Hematopoietic multipotent progenitor cell (in vitro differentiated cells): Measurements from ENCODE around the gene HBQ1. TPM values are rescaled to one million over a fixed set of nuclear protein-coding genes. Genes with fewer than 3 reads are reported as not detected.
A peak's percentile ranks its signal among the peaks of the same experiment; 100 is the strongest.
"Not testable (repeated sequence)": the region's sequence is repeated elsewhere in the genome, so short reads cannot be mapped to it uniquely, and the experiment has no call there.

Experiments used
- DNase-seq, 3 donors: peaks; one replicate each; pipeline ENCODE4 v3.0.0-alpha.2; 2011 to 2015; ENCODE audit warnings: low read depth in 2 of 3, low spot score in 2 of 3
- total RNA-seq: library from RNA; depleted of rRNA; stranded (reverse); fragments of >200 nt; gene quantifications from one replicate; pipeline ENCODE4 v1.2.3, GENCODE V29; 2012

Gene HBQ1
- total RNA-seq = 3.8 TPM

DNA sequence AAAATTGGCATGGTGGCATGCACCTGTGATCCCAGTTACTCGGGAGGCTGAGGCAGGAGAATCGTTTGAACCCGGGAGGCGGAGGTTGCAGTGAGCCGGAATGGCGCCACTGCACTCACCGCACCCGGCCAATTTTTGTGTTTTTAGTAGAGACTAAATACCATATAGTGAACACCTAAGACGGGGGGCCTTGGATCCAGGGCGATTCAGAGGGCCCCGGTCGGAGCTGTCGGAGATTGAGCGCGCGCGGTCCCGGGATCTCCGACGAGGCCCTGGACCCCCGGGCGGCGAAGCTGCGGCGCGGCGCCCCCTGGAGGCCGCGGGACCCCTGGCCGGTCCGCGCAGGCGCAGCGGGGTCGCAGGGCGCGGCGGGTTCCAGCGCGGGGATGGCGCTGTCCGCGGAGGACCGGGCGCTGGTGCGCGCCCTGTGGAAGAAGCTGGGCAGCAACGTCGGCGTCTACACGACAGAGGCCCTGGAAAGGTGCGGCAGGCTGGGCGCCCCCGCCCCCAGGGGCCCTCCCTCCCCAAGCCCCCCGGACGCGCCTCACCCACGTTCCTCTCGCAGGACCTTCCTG, at the start of gene HBQ1:
Gene HBQ1 (plus strand): TSS at position 359 of the 575 bp plus-strand sequence. CDS start 28 bp downstream, at position 387.
- DNase-seq = peak in 2 of 3 donors; percentile 49 to 55

DNA sequence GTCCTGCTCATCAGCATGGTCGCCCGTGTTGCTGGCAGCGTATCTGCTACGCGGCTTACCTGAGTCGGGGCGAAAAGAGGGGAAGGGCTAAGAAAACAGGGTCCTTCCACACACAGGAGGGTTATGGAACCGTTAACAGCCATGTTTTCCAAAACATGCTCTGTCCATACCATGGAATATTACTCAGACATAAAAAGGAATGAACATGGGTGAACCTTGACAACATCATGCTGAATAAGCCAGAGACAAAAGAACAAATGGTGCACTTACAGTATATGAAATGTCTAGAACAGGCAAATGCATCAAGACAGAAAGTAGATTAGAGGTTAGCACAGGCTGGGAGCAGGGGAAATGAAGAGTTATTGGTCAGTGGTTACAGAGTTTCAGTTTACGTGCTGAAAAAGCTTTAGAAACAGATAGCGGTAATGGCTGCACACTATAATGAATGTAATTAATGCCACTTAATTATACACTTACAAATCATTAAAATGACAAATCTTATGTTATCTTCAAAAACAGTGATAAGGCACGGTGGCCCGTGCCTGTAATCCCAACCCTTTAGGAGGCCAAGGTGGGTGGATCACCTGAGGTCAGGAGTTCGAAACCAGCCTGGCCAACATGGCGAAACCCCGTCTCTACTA, 49.6 kb upstream of the HBQ1 start:
- no peak for DNase-seq

DNA sequence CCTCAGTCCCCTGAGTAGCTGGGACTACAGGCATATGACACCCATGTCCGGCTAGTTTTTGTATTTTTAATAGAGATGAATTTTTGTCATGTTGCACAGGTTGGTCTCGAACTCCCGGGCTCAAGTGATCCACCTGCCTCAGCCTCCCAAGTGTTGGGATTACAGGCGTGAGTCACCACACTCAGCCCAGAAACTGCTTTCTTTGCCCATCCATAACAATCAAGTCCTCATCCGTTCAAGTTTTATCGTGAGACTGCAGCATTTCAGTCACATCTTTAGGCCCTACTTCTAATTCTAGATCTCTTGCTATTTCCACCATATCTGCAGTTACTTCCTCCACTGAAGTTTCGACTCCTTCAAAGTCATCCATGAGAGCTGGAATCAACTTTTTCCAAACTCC, 48.1 kb upstream of the HBQ1 start:
- DNase-seq = no peak

DNA sequence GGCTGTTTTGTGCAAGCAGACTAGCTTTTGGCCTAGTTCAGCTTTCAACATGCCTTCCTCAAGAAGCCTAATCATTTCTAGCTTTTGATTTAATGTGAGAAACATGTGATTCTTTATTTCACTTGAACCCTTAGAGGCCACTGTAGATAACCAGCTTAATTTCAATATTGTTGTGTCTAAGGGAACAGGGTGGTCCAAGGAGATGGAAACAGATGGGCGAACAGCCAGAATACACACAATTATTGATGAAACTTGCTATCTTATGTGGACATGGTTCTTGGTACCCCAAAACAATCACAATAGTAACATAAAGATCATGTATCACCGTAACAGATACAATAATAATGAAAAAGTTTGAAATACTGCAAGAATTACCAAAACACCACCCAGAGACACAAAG, 46.5 kb upstream of the HBQ1 start:
- DNase-seq = no peak

DNA sequence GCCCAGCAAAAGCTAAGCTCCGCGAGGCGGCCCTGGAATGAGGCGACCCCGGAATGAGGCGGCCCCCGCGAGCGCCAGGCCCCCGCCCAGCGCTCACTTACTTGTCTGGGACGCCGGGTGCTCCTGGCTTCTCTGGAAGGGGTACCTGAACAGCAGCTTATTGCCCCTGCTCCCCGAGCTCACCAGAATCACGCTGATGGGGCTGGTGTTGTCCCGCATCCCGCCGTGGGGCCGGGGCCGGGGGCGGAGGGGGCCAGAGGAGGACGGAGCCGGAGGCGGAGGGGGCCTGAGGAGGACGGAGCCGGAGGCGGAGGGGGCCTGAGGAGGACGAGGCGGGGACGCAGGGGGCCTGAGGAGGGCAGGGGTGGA, 42.2 kb upstream of the HBQ1 start:
- DNase-seq = peak in 2 of 3 donors; percentile 26 to 37

DNA sequence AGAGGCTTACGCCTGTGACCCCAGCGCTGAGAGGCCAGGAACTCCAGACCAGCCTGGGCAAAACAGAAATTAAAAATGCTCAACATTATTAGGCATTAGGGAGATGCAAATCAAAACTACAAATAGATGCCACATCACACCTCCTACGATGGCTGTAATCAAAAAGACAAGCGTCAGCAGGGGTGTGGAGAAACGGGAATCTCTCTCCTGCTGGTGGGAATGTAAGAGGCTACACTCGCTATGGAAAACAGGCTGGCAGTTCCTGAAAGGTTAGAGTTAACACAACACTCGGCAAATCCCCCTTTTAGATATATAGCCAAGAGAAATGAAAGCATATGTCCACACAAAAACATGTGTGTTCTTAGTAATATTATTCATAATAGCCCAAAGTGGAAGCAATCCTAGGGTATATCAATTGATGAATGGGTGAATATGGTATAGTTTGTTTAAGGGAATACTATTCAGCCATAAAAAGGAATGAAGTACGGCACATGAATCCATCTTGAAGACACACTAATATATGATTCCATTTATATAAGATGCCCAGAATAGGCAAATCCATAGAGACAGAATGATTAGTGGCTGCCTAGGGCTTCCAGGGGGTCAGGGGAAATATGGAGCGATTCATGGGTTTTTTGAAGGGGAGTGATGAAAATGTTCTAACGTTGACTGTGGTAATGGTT, 39.9 kb upstream of the HBQ1 start:
- DNase-seq = no peak

DNA sequence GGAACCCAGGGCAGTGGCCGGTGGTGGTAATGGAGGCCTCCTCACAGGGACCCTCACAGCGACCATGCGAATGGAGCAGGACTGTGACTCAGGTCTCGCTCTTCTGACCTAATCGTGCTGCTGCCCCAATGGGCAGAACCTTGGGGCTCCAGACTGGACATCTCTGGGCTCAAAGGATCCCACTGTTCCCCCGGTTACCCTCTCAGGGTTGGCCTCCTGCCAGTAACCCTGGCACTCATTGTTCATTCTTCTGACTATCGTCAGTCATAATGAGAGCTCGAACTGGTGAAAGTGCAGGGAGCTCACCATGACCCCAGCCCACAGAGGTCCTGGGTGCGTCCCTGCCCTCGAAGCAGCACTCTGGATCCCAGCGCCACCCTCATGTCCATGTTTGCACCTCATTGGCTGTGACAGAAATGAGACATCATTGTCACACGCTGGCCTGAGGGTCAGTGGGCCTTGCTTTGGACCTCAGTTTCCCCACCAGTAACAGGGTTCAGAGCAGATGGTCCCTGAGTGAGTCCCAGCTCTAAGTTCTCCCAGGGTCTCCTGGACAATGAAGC, 37.8 kb upstream of the HBQ1 start:
- no peak for DNase-seq

DNA sequence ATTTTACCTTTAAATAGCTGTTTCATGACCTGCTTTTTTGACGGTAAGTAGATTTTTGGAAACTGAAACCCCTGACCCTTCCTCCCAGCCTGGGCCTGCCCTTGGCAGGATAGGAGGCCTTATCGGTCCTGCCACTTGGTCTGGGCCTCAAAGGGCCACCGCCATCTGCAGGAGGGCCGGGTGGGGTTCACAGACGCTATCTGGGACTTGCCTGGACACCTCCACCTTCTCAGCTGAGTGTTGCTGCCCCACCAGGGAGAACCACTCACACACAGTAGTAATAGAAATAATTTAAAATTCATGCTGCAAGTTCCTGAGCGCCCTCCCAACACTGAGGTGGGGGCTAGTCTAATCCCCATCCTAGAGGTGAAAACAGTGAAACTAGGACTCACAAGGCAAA, 37.2 kb upstream of the HBQ1 start:
- no peak for DNase-seq

DNA sequence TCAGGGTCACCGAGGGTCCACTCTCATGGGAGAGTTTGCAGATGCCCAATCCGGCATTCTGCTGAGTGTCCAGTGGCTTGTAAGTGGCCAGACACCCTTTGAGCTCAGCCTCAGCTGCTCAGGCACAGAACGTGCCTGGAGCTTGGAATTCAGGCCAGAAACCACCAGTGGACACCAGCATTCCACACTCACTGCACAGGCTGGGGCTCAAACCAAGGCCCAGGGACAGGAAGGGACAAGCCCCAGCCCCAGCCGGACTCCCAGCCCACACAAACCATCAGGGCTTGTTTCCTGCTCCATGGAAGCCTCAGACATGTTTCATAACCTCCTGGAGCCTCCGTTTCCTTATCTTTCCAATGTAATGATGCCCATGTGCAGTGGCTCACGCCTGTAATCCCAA, 36.8 kb upstream of the HBQ1 start:
- DNase-seq = no peak

DNA sequence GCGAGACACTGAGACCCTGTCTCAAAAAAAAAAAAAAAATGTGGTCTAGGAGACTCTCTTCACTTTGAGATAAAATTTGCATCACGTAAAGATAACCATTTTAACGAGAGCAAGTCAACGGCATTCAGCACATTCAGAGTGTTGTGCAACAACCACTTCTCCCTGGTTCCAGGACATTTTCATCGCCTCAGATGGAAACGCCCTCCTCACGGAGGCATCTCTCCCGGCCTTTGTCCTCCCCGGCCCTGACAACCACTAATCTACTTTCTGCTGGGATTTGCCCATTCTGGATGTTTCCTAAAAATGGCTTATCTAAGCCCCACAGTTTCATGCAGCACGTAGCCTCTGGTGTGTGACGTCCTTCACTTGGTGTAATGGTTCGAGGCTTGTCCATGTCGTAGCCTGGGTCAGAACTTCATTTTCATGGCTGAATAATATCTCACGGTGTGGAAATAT, 35.4 kb upstream of the HBQ1 start:
- DNase-seq = no peak

DNA sequence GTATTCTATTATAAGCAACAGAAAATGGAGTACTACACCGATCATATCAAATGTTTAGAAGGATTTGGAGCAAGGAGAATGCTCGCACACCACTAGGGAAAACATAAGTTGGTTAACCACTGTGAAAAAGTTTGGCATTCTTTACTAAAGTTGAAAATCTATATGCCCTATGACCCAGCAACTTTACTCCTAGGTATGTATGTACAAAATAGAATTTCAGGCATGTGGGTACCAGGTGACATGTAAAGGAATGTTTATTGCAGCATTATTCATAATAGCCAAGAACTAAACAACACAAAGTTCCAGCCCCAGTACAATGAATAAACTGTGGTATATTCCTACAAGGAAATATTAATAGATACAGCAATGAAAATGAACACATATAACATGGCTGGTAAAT, 33.6 kb upstream of the HBQ1 start:
- no peak for DNase-seq

DNA sequence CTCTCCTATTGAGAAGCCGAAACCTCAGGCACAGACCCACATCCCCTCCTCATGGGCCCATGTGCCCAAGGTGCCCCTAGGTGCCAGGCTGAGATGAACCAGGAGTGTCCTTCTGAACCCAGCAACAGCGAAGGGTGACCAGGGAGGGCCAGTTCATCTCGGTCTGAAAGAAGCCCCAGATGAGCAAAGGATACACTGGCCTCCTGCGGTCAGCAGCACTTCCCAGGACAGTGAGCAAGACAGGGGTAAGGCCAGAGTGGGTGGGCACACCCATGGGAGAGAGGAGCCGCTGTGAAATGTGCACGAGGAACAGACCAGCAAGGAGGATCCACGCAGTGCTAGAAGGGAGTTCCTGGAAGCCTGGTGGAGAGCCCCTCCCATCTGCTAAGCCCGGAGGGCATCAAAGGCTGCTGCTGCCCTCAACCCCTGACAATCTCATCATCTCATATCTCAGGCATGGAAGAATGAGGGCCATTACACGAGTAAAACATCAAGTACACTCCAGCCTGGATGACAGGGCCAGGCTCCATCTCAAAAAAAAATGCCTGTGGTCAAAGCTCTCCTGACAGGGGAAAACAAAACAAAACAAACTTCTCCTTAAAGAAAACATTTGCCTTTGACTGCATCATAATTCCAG, 31.1 kb upstream of the HBQ1 start:
- no peak for DNase-seq

DNA sequence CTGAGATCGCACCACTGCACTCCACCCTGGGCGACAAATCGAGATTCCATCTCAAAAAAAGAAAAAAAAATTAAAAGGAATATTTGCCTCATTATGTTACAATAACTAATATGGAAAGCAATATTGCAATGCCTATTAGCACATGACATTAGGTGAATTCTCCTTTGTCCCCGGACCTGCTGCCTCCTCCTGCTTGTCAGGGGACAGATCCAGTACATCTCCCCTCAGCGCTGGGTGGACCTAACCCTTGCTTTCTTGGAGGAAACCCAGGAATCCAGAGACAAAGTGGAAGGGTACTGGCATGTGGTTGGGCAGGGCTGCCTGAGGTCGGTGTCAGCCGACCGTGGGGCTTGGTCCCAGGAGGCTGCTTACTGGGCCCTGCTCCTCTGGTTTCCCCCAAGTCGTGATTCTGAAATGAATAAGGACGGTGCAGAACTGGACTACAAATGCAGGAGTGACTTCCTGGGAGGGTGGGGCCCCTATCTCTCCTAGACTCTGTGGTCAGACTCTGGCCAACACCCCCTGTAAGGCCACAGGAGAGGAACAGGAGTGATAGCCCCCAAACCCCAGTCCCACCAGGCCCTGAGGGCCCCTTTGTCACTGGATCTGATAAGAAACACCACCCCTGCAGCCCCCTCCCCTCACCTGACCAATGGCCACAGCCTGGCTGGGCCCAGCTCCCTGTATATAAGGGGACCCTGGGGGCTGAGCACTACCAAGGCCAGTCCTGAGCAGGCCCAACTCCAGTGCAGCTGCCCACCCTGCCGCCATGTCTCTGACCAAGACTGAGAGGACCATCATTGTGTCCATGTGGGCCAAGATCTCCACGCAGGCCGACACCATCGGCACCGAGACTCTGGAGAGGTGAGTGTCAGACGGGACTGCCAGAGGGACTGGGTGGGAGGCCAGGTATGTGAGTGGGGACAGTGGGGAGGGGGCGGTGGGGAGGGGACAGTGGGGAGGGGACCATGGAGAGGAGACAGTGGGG, 27.8 kb upstream of the HBQ1 start, which contains the start of gene HBZ:
Gene HBZ (plus strand): TSS at position 504 of the 988 bp plus-strand sequence. CDS start 266 bp downstream, at position 770.
- DNase-seq = no peak

DNA sequence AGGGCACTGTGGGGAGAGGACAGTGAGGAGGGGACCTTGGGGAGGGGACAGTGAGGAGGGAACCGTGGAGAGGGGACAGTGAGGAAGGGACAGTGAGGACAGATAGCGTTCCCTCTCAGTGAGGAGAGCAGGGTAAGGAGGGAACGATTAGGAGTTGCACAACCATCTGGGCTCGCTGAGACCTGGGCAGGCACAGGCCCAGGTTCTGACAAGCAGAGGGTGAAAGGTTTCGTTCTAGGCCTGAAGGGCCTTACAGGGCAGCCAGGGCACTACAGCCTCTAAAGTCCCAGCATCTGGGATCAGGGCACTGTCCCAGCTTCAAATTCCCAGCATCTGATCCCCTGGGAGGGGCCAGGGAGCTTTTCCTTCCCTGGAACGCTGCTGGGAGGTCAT, 27.1 kb upstream of the HBQ1 start:
- not testable (repeated sequence) for DNase-seq

DNA sequence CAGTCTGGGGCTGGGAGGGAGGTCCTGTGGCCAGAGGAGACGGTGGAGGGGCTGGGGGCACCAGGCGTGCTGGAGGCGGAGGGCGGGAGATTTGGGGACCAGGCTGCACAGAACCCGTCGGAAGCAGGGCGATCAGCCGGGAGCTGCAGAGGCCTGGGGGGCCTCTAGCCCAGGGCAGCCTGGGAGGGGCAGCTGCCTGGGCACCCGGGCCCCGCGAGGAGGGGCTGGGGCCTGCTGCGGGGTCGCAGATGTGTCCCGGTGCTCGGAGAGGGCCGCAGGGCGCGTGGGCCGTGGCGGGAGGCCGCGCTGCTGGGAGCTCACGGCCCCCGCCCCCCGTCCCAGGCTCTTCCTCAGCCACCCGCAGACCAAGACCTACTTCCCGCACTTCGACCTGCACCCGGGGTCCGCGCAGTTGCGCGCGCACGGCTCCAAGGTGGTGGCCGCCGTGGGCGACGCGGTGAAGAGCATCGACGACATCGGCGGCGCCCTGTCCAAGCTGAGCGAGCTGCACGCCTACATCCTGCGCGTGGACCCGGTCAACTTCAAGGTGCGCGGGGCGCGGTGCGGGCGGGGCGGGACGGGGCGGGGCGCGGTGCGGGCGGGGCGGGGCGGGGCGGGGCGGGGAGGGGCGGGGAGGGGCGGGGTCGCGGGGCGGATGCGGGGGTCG, 26.6 kb upstream of the HBQ1 start:
- not testable (repeated sequence) for DNase-seq

DNA sequence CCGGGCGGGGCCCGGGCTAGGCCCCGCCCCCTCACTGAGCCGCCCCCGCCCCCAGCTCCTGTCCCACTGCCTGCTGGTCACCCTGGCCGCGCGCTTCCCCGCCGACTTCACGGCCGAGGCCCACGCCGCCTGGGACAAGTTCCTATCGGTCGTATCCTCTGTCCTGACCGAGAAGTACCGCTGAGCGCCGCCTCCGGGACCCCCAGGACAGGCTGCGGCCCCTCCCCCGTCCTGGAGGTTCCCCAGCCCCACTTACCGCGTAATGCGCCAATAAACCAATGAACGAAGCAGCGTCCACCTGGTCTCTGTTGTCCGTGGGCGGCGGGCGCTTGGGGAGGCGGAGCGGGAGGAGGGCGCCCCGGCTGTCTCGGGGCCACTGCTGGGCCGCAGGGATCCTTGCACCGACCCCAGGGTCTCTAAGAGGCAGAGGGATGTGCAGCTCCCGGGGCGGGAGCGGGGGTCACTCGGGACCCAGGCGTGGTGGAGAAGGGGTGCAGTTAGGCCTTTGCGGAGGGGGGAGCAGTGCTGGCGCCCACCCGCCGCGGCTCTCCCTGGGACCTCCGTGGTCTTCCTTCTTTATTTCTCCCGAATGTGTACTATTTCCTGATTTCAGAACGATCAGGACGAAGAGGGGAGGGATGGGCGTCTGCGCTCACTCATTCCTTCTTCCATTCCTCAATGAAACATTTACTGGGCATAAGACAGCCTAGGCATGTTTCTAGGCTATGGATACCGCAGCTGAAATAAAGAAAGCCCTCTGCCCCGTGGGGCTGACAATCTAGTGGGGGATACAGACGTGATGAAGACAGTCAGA, 25.8 kb upstream of the HBQ1 start:
- DNase-seq = peak in 2 of 3 donors; percentile 33 to 40

DNA sequence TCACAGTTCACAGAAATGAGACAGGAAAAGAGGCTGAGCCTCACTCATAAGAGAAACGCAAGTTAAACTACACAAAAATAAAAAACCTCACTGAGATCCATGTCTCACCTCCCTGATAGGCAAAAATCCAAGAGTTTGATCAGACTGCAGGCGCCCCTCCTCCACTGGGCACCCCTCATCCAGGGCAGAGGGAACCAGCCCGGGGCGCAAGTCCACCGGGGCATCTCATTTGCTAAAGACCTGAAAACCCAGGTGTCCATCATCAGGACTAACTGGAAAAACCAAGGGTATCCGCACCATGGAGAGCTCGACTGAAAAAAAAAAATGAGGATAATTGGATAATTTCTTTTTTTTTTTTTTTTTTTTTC, 25.2 kb upstream of the HBQ1 start:
- DNase-seq = no peak

DNA sequence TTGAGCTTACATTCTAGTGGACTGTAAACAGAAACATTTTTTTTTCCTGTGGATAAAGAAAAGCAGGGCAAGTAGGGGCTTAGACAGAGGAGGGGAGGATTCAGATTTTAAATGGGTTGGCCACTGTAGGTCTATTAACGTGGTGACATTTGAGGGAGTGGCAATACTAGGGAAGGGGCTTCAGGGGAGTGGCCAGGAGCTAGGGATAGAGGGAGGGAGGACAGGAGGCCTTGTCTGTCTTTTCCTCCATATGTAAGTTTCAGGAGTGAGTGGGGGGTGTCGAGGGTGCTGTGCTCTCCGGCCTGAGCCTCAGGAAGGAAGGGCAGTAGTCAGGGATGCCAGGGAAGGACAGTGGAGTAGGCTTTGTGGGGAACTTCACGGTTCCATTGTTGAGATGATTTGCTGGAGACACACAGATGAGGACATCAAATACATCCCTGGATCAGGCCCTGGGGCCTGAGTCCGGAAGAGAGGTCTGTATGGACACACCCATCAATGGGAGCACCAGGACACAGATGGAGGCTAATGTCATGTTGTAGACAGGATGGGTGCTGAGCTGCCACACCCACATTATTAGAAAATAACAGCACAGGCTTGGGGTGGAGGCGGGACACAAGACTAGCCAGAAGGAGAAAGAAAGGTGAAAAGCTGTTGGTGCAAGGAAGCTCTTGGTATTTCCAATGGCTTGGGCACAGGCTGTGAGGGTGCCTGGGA, 21.0 kb upstream of the HBQ1 start:
- no peak for DNase-seq
